ENCODE measurements around the gene MRPL46.
A peak's percentile ranks its signal among the peaks of the same experiment; 100 is the strongest.

MRPL46 gene

GRCh38 chr15:88479169-88479568 is 12.0 kb upstream of the MRPL46 start:
- TF ChIP-seq TCF12 (IDR thresholded peaks at IDR 0.05; ENCODE audit: low read depth) (no peak), TEAD4 (IDR thresholded peaks at IDR 0.05) (no peak), EGR1 (IDR thresholded peaks at IDR 0.05) (no peak), EP300 (IDR thresholded peaks at IDR 0.05; ENCODE audit: borderline replicate concordance) (no peak), USF1 (IDR thresholded peaks at IDR 0.05) (no peak), NFIC (IDR thresholded peaks at IDR 0.05) (no peak), TAF1 (IDR thresholded peaks at IDR 0.05; ENCODE audit: low read depth) (no peak), YY1 (IDR thresholded peaks at IDR 0.05; ENCODE audit: low read depth) (no peak), ZBTB7A (IDR thresholded peaks at IDR 0.05; ENCODE audit: low read depth) (no peak), CREB1 (IDR thresholded peaks at IDR 0.05; ENCODE audit: low read depth) (no peak), FOXM1 (IDR thresholded peaks at IDR 0.05; ENCODE audit: borderline replicate concordance, low read depth) (no peak), MAX (IDR thresholded peaks at IDR 0.05) (no peak), REST (IDR thresholded peaks at IDR 0.05; ENCODE audit: low read depth) (no peak), RAD21 (IDR thresholded peaks at IDR 0.05; ENCODE audit: low read depth) (no peak), CEBPB (IDR thresholded peaks at IDR 0.05) (no peak)

- TF ChIP-seq REST (IDR thresholded peaks at IDR 0.05; ENCODE audit: low read depth) (no peak), CEBPB (IDR thresholded peaks at IDR 0.05) (no peak), TAF1 (IDR thresholded peaks at IDR 0.05; ENCODE audit: low read depth) (no peak), TEAD4 (IDR thresholded peaks at IDR 0.05) (no peak)
Measured at GRCh38 chr15:88477904-88478303, 10.7 kb upstream of the MRPL46 start.

- TF ChIP-seq RAD21 (IDR thresholded peaks at IDR 0.05; ENCODE audit: low read depth) (no peak), CEBPB (IDR thresholded peaks at IDR 0.05) (no peak), TCF12 (IDR thresholded peaks at IDR 0.05; ENCODE audit: low read depth) (no peak), ZBTB7A (IDR thresholded peaks at IDR 0.05; ENCODE audit: low read depth) (no peak), NFIC (IDR thresholded peaks at IDR 0.05) (no peak), MAX (IDR thresholded peaks at IDR 0.05) (no peak), USF1 (IDR thresholded peaks at IDR 0.05) (no peak), CREB1 (IDR thresholded peaks at IDR 0.05; ENCODE audit: low read depth) (no peak), TAF1 (IDR thresholded peaks at IDR 0.05; ENCODE audit: low read depth) (no peak), EP300 (IDR thresholded peaks at IDR 0.05; ENCODE audit: borderline replicate concordance) (no peak), YY1 (IDR thresholded peaks at IDR 0.05; ENCODE audit: low read depth) (no peak), REST (IDR thresholded peaks at IDR 0.05; ENCODE audit: low read depth) (no peak)
Measured at GRCh38 chr15:88477126-88477525, 9.9 kb upstream of the MRPL46 start.

- TF ChIP-seq RAD21 (IDR thresholded peaks at IDR 0.05; ENCODE audit: low read depth) (peak; percentile 52), REST (IDR thresholded peaks at IDR 0.05; ENCODE audit: low read depth) (no peak), YY1 (IDR thresholded peaks at IDR 0.05; ENCODE audit: low read depth) (no peak), NFIC (IDR thresholded peaks at IDR 0.05) (no peak), USF1 (IDR thresholded peaks at IDR 0.05) (0 out of 2 replicates have a peak, but pooled peaks have one; percentile 24), TCF12 (IDR thresholded peaks at IDR 0.05; ENCODE audit: low read depth) (no peak), EGR1 (IDR thresholded peaks at IDR 0.05) (no peak)
Measured at GRCh38 chr15:88476635-88477060, 9.5 kb upstream of the MRPL46 start.

Measured in Ishikawa (cell line).